Psoas muscle (tissue), 8 donors: Measurements from ENCODE around the gene FLVCR2. TPM values are rescaled to one million over a fixed set of nuclear protein-coding genes. Genes with fewer than 3 reads are reported as not detected.

Experiments used
- ATAC-seq, 4 donors: fragments of 200-7000 bp; cut with Tn5 transposase; one replicate each; pipeline ENCODE4 v1.9.1; 2020; ENCODE audit warnings: moderate library complexity in 3 of 4, mild to moderate bottlenecking in 2 of 4
- DNase-seq, 2 donors: peaks; one replicate each; pipeline ENCODE4 v3.0.0-alpha.2; 2020
- H3K27ac ChIP-seq: fragments of 200-600 bp; one replicate; pipeline ENCODE4 v1.8.0; 2022
- H3K27me3 ChIP-seq, 3 donors: fragments of 200-600 bp in 1 of 3; one replicate each; pipeline versions ENCODE4 v1.6.1 to v1.8.0; 2013 to 2022; ENCODE audit warnings: low read length in 2 of 3, mild to moderate bottlenecking in 2 of 3, moderate library complexity in 1 of 3; ENCODE audit not compliant: insufficient read depth in 3 of 3
- H3K36me3 ChIP-seq, 2 donors: fragments of 200-600 bp in 1 of 2; one replicate each; pipeline versions ENCODE4 v1.6.1 to v1.8.0; 2013 to 2022; ENCODE audit warnings: low read depth in 1 of 2, mild to moderate bottlenecking in 1 of 2, moderate library complexity in 1 of 2; ENCODE audit not compliant: insufficient read depth in 1 of 2
- H3K4me1 ChIP-seq: fragments of 200-600 bp; one replicate; pipeline ENCODE4 v1.8.0; 2022
- H3K4me3 ChIP-seq: fragments of 200-600 bp; one replicate; pipeline ENCODE4 v1.8.0; 2022; ENCODE audit warnings: mild to moderate bottlenecking
- H3K9me3 ChIP-seq: fragments of 200-600 bp; one replicate; pipeline ENCODE4 v1.8.0; 2022
- WGBS, 3 donors: extraction: QIAGEN DNeasy Blood & Tissue Kit; methylation state at CpG; one replicate each; pipeline versions ENCODE4 v1.1.6 to v1.1.7; 2013; 5-methylcytosine and 5-hydroxymethylcytosine counted together
- intact Hi-C, 2 donors: fragments of 100-400 bp; cut with DNase I; formaldehyde crosslinking; loops; one replicate each; pipeline versions ENCODE4 v1.11.0 to v1.14.2; 2022
- polyA plus RNA-seq, 3 donors: library from polyadenylated mRNA; stranded (reverse); fragments of 200-250 nt; gene quantifications; one replicate each; pipeline ENCODE4 v1.2.3, GENCODE V29; 2013
- total RNA-seq, 4 donors: library from RNA; stranded (reverse); fragmentation: NEBNext Ultra II Directional in 2 of 4; extraction: Animal tissue kit (Norgen Biotek cat#: 25700) in 2 of 4; gene quantifications; one replicate each; pipeline versions ENCODE4 v1.2.1 to v1.2.4, GENCODE V29; 2021 to 2023
- TF ChIP-seq, protein P1 (sequence below): fragments of 200-600 bp; IDR thresholded peaks from one replicate; pipeline ENCODE4 v1.8.0; 2022; ENCODE audit warnings: antibody characterized with exemption
- donor health status: healthy with polysubstance abuse.
- donor health status: DM: no; HTN: no; CAD: no; lungs with moderate emphysema.
- donor health status: Bipolar disorder and iron deficiency.
- donor health status: healthy.
- donor health status: DM: yes; HTN: yes; CAD: no.
- donor health status: DM: no; HTN: no; CAD: no.
- donor health status: DM: no; HTN: no; CAD: no.
- donor health status: DM: yes; HTN: yes; CAD: no.

FLVCR2 gene
- total and polyA plus RNA-seq, 7 donors: 0.71 to 9.8 (median 5.3) TPM

DNA sequence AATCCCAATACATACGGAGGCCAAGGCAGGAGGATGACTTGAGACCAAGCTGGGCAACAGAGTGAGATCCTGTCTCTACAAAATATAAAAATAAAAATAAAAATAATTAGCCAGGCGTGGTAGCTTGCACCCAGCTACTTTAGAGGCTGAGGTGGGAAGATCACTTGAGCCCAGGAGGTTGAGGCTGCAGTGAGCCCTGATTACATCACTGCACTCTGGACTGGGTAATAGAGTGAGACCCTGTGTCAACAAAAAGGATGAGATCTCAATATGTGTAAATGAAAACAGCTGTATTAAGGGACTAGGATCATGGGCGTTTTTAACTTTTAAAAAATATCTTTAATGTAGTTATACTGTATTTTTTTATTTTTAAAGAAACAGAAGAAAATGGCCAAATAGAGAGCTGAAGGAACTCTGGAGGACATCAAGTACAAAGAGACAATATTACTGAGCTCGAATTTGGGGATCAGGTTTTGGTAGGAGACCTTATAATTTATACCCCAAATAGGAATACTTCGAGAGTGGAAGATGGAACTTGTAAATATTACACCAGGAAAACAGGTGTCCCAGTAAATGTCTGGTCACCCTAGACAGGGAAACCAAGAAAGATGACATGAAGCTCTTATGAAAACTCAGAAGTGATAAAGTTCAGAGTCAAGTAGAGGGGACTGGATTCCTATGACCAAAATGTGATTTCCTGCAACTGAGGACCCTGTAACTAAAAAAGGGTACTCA lies 43.1 kb upstream of the FLVCR2 start:
- TF ChIP-seq, protein P1, sequence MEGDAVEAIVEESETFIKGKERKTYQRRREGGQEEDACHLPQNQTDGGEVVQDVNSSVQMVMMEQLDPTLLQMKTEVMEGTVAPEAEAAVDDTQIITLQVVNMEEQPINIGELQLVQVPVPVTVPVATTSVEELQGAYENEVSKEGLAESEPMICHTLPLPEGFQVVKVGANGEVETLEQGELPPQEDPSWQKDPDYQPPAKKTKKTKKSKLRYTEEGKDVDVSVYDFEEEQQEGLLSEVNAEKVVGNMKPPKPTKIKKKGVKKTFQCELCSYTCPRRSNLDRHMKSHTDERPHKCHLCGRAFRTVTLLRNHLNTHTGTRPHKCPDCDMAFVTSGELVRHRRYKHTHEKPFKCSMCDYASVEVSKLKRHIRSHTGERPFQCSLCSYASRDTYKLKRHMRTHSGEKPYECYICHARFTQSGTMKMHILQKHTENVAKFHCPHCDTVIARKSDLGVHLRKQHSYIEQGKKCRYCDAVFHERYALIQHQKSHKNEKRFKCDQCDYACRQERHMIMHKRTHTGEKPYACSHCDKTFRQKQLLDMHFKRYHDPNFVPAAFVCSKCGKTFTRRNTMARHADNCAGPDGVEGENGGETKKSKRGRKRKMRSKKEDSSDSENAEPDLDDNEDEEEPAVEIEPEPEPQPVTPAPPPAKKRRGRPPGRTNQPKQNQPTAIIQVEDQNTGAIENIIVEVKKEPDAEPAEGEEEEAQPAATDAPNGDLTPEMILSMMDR: no peak
- DNase-seq: no peak
- 61 to 78% (median 73%) methylated on average over 5 of the region's 5 CpGs for WGBS, 3 donors
- intact Hi-C loops: no loop called here
- Histone ChIP-seq H3K27me3 (no peaks in the 10 kb centered on the region), H3K4me1 (peaks cover 13% of the 10 kb centered on the region), H3K9me3 (no peaks in the 10 kb centered on the region), H3K4me3 (no peak overlapping the region), H3K36me3 (no peaks in the 10 kb centered on the region), H3K27ac (peak overlapping the region; percentile 72)
- peak; percentile 46 to 71 (median 54) for ATAC-seq

DNA sequence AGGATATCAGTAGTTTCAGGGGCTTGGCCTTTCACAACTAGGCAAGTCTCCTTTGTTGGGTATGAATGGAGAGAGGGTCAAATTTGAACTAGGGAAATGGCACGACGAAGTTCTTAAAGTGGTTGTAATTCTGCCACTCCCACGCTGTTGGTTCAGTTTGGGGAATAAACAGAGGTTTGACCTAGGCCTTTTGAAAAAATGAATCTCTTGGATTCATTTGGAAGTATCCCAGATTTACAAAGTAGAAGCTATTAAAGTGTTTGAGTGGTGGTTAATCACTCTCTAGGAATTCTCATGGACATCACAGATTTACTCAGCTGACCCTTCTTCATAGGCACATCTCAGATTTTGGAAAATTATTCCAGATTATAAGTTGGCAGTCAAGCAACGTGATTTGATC lies 41.3 kb upstream of the FLVCR2 start:
- TF ChIP-seq, protein P1: no peak
- whole genome bisulfite sequencing, 3 donors: 86 to 89% (median 88%) methylated on average over 4 of the region's 4 CpGs
- Histone ChIP-seq H3K9me3 (no peaks in the 10 kb centered on the region), H3K27ac (peak overlapping the region; percentile 72), H3K4me1 (peaks cover 13% of the 10 kb centered on the region), H3K27me3 (no peaks in the 10 kb centered on the region), H3K4me3 (no peak overlapping the region), H3K36me3 (no peaks in the 10 kb centered on the region)
- ATAC-seq (no peak), DNase-seq (no peak)
- intact Hi-C loops: no loop called here

DNA sequence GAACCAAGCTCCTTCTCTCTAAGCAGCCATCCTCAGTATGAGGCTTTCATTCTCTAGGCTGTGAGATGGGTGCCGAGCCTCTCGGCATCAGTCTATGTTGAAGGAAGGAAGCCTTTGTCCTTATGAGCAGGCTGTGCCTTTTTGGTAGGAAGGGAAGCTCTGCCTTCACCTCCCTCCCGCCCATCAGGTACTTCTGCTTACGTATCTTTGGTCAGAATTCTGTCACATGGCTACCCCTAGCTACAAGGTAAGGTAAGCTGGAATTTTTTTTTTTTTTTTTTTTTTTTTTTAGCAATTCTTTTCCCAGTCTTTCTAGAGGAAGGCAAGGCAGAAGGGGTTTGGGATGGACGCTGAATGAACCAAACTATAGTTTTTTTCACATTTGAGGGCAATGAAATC lies 39.3 kb upstream of the FLVCR2 start:
- WGBS, 3 donors: 92 to 97% (median 97%) methylated on average over 5 of the region's 5 CpGs
- no peak overlapping the region for H3K27ac ChIP-seq
- TF ChIP-seq, protein P1: no peak

DNA sequence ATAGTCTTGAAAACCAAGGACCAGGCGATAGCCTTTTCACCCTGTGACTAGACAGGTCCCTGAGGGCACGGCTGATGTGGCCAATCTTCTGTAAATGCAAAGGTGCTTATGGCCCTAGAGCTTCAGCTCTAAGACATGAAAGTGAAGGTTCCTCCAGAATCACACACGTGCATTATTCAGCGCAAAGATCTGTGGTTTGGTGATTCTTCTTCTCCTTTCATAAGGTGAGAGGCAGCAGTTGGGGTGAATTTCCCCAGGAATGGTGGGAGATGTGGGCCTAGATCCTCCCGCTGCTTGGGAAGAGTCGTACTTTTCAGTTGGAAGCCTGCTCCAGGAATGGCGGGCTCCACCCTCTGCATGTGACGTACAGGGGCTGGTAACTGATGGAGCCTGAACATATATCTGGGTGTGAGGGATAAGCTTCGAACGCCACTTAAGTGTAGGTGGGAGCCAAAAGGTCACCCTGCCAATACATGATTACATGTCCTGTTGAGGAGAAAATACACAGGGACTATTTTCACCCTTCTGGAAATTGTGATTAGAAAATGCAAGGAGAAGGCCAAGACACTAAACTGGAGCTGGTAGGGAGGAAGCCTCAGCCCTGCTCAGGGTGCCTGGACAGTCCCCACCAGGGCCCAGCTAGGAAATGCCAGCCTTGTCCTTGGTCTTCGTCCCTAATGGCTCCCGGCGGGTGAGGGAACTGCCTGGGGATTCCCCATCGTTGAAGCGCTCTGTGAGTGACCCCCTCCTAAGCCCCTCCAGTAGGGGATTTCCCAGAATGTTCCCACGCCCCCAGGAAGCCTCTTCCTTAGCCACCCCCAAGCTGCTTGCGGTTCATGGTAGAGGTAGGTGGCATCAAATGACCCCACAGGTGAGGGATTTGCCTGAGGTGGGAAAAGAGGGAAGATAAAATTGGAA lies 38.6 kb upstream of the FLVCR2 start:
- TF ChIP-seq, protein P1: no peak
- ATAC-seq: no peak
- peaks cover 13% of the 10 kb centered on the region for H3K4me1 ChIP-seq

More for the DNA sequence above, 39.3 kb upstream of the FLVCR2 start:
- H3K4me3 ChIP-seq: no peak overlapping the region
- no peaks in the 10 kb centered on the region for H3K9me3 ChIP-seq
- no peak for ATAC-seq
- peaks cover 13% of the 10 kb centered on the region for H3K4me1 ChIP-seq
- no peak for DNase-seq
- no peaks in the 10 kb centered on the region for H3K36me3 ChIP-seq
- no peaks in the 10 kb centered on the region for H3K27me3 ChIP-seq
- intact Hi-C loops: no loop called here

More for the DNA sequence above, 38.6 kb upstream of the FLVCR2 start:
- H3K4me3 ChIP-seq: no peak overlapping the region
- intact Hi-C loops: no loop called here
- no peaks in the 10 kb centered on the region for H3K27me3 ChIP-seq
- WGBS, 3 donors: 77 to 82% (median 81%) methylated on average over 17 of the region's 17 CpGs
- no peaks in the 10 kb centered on the region for H3K9me3 ChIP-seq
- H3K27ac ChIP-seq: no peak overlapping the region
- H3K36me3 ChIP-seq: no peaks in the 10 kb centered on the region
- no peak for DNase-seq
